Occipital lobe (tissue), 2 donors: ENCODE measurements around the gene RALGDS. TPM values are rescaled to one million over a fixed set of nuclear protein-coding genes. Genes with fewer than 3 reads are reported as not detected.
"Not testable (repeated sequence)": the region's sequence is repeated elsewhere in the genome, so short reads cannot be mapped to it uniquely, and the experiment has no call there.

Experiments used
- DNase-seq: peaks from one replicate; lab custom pipeline; 2025; lab: John Stamatoyannopoulos, UW
- total RNA-seq: library from RNA; depleted of rRNA; stranded (reverse); fragments of >200 nt; gene quantifications from one replicate; pipeline ENCODE4 v1.2.3, GENCODE V29; 2014

RALGDS gene
- total RNA-seq, result 95.8 TPM

DNA sequence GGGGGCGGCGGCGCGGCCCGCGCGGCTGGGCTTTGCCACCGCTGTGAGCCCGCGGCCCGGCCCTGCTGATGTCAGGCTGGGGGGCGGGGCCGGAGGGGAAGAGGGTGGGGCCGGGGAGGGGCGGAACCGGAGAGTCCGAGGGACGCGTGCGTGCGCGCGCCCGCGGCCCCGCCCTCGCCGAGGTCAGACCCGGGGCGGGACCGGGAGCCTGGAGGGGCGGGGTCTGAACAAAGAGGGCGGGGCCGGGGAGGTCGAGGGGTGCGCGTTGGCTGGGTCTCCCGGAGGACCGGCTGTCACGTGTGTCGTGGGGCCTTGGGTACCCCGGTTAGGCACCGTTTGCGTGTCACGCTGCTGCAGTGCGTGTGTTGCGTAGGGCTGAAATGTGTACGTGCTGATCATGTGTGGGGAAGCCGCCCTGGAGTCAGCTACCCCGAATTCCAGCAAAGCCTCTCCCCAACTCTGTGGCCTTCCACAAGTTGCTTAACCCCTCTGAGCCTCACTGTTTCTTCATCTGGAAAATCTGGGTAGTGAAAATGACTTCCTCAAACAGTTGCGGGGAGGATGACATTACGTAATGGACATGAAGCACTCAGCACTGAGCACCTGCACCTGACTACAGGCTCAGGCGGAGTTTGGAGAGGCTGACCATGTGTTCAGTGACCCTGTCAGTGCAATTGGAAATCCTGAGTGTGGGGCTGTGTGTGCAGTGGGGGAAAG, at the start of gene RALGDS:
Gene RALGDS, minus strand, starts transcription at position 43 of the 717 bp plus-strand sequence. CDS start 86 bp downstream, outside the sequence.
- peak; percentile 91 for DNase-seq

DNA sequence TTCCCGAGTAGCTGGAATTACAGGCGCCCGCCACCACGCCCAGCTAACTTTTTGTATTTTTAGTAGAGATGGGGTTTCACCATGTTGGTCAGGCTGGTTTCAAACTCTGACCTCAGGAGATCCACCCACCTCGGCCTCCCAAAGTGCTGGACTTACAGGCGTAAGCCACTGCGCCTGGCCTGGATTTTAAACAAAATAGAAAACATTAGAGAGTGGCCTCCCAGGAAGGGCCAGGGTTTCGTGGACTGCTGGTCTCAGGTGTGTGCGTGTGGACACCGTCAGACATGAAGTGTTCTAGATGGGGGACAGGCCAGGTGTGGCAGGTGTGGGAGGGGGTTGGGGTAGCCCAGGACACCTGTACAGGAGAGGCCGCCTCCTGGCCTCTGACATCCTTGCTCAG, 49.7 kb upstream of the RALGDS start:
- DNase-seq, result no peak

DNA sequence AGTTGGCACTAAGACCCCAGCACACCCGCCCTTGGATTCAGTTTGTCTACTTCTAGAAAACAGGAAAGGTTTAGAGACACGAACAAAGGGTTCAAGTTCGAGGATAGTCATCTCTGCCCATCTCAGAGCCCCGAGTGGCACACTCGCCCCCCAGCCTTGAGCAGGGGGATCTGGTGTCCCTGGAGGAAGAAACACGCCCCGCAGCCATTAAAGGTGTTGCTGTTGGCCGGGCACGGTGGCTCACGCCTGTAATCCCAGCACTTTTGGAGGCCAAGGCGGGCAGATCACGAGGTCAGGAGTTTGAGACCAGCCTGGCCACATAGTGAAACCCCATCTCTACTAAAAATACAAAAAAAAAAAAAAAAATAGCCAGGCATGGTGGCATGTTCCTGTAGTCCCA, 48.6 kb upstream of the RALGDS start:
- DNase-seq, result not testable (repeated sequence)

DNA sequence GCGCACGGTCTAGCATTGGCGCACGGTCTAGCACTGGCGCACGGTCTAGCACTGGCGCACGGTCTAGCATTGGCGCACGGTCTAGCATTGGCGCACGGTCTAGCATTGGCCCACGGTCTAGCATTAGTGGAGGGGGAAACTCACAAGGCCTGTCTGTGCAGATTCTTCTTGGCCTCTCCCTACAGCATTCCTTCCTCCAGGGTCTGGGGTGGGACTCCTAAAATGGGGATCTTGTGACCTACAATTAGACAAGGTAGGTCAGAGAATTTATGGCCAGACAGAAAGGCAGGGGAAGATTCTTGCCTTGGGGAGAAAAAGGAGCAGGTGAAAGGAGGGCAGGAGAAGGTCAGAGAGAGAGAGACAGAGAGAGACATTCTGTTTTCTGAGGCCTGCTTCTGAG, 48.1 kb upstream of the RALGDS start:
- DNase-seq, result no peak

DNA sequence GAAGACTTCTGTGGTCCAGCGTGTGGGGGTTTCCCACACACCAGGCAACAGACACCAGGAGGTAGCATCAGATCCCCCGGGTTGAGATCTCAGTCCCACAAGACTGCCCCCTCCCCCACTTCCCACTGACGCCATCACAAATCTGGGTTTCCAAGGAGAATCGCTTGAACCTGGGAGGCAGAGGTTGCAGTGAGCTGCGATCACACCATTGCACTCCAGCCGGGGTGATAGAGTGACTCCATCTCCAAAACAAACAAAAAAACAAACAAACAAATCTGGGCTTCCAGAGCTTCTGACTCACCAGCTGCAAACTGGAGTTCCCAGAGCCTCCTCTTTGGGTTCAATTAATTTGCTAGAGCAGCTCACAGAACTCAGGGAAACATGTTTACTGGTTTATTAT, 47.4 kb upstream of the RALGDS start:
- DNase-seq, result no peak

DNA sequence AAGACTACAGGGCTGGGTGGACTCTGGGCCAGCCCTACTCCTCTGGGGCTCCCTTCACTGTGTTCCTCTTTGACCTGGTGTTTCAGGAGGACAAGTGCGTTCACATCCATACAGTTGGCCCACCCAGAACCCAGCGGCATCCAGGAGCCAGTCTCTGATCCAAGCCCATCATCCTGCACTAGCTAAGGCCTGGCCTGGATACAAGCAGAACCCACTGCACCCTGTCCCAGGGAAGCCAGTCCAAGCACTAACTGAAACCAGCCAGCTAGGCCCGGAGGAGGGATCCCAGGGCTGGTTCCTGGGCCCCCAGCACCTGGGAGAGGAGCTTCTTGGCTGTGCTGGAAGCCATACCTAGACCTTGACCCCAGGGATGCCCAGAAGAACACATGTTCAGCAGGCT, 46.7 kb upstream of the RALGDS start:
- no peak for DNase-seq

DNA sequence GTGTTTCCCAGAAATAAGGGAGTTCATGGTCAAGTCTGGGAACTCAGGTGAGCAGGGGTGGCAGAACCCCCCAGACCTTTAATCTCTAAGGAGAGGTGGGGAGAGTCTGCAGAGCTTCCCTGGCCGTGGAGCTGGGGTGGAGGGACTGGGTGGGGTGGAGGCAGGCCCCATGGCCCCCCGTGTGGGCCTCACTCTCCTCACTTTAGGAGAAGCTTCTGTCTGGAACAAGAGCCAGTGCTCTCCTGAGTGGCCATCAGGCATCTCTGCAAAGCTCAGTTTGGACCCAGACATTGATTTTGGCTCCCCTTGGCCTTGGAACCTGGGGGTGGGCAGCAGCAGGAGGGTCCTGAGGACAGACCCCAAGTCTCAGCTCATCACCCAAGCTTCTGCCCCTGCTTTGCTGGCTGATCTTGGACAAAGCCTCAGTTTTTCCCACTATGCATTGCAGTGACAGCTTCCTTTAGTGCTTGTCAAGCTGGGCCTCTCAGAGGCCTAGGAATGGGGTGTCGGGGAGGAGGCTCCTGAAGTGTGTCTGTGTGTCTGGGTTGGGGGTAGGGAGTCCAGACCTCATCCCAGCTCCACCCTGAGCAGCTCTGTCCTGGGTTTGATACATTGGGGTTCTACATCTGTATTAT, 46.2 kb upstream of the RALGDS start:
- no peak for DNase-seq

DNA sequence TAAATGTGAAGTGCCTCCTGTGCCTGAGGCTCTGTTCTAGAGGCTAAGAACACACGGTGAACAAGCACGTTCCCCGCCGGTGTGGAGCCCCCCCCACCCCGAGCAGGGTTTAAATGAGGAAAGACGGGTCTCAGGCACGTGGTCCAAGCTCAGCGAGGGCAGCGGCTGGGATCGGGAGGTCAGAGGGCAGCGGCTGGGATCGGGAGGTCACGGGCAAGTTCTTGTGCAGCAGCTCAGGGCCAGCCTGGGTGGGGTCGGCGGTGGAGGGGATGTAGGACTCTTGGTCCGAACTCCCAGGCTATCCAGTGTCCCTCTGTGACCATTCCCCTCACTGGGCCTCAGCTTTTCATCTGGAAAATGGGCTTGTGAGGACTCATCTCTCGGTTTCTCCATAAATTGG, 45.4 kb upstream of the RALGDS start:
- DNase-seq, result no peak

DNA sequence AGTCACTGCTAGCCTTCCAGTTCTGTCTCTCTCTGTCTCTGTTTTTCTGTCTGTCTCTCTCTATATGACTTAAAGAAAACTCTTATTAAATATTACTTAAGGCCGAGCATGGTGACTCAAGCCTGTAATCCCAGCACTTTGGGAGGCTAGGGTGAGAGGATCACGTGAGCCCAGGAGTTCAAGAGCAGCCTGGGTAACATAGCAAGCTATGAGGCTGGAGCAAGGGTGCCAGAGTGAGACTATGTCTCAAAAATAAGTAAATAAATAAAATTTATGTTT, 44.4 kb upstream of the RALGDS start:
- DNase-seq, result no peak

DNA sequence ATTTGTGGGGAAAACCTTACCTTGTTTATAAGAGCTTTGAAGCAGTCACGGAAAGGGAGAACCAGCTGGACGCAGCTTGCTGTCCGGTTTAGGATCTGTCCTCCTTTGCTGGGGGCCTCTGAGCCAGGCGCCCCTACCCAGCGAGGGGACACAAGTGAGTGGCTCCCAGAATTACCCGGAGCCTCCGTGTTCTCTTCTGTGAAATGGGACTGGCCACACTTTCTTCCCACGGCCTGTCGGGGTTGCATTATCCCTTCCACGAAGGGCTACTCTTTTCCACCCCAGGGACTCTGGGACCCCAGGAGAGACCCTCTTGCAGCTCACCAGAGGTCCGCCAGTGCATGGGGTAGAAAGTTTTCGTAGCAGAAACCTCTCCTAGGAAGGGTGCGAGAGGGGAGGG, 43.2 kb upstream of the RALGDS start:
- no peak for DNase-seq

DNA sequence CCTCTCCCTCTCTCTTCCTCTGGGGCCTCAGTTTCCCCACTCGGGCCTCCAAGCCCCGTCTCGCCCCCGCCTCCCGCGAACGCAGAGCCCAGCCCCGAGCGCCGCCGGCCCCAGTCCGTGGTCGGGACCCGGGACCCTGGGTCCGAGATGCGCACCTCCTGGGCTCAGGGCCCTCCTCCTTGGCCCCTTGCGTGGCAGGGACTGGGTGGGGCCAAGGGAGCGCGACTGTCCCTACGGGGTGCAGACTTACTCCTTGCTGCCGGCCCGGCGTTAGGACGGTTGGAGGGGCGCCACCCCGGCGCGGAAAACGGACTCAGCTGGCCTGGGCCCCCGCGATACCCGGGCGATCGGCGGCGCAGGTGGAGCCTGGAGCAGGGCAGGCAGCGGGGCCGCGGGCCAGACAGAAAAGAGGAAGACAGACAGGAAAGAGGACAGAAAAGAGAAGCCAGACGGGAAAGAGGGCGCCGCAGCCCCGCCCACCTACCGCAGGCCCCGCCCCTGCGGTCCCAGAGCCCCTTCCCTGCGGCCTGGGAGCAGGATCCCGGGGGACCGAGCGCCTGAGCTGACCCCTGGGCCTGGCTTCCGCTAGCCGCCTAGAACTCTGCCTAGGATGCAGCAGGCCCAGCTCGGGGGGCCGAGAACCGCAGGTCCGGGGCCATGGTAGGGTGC, 42.6 kb upstream of the RALGDS start, which contains the start of gene GBGT1:
Gene GBGT1, minus strand, starts transcription at position 411 of the 669 bp plus-strand sequence. CDS start 1,502 bp downstream, outside the sequence.
- no peak for DNase-seq

DNA sequence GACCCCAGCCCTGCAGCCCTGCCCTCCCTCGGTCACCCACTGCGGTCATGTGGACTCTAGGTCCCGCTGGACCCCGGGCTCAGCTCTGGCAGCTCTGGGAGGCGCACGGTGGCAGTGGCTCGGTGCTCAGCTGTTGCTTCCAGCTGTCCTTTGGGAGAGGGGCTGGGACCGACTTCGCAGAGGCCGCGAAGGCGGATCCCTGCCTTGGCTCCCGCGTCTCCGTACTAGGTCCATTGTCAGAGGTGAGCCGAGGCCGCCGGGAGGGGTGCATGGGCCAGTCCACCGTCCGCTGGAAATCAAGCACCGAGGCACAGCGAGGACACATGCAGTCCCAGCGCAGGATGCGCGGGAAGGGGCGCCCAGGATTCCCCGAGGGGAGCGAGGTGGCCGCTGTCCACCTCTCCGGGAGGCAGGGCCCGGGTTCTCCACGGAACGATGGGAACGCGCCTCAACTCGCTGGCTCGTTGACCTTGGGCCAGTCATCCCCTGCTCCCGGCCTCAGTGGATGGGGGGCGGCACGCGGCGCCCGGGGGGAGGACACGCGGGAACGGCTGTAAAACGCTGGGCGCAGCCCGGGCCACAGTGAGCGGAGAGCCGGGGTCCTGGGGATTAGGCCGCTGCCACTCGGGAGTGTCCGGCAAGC, 41.9 kb upstream of the RALGDS start:
- DNase-seq, result no peak

DNA sequence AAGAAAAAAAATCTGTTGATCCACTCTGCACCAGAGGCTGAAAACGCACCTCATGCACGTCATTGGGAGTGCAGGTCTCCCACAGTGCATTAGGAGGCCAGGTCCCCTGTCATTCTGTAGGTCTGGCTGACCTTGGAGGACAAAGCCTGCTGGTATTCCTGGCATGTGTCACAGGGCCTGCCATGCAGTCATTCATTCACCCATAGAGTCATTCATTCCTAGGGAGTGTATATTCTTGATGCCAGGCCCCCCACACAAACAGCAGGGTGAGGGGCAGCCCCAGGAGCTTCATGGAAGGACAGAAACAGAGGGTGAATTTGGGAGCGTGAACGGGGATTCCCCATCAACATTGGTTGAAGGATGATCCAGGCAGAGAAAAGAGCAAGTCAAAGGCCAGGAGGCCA, 40.5 kb upstream of the RALGDS start:
- DNase-seq, result no peak

DNA sequence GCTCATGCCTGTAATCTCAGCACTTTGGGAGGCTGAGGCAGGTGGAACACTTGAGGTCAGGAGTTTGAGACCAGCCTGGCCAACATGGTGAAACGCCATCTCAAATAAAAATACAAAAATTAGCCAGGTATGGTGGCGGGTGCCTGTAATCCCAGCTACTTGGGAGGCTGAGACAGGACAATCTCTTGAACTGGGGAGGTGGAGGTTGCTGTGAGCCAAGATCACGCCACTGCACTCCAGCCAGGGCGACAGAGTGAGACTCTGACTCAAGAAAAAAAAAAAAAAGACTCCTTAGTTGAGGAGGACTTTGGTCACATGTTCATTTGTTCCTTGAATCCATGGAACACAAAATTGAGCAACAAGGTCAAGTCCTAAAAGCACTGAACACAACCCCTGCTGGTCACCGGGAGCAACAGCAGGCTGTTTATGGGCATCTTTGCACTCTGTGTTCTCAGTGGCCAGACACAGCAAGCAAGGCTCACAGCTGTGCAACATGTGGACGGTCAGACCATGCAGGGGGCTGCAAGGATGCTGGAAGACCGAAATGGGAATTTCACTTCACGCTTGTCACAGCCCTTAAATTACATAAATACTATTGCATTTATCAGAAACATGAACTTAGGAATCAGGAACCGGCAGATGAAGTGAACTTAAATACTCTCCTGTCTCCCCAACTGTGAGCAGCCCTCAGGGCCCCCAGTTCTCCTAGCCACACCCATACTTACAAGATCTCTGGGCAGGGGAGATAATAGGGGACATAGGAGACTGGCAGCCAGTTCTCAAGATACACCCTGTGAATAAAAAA, 39.9 kb upstream of the RALGDS start:
- no peak for DNase-seq

DNA sequence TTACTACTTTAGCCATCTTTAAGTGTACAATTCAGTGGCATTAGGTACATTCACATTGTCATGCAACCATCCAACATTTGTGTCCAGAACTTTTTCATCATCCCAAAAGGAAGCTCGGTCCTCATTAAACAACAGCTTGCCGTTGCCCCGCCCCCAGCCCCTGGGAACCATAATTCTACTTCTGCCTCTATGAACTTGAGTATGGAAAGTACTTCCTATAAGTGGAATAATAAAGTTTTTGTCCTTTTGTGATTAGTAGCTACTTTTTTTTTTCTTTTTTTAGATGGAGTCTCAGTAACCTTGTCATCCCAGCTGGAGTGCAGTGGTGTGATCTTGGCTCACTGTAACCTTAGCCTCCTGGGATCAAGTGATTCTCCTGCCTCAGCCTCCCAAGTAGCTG, 37.7 kb upstream of the RALGDS start:
- no peak for DNase-seq

DNA sequence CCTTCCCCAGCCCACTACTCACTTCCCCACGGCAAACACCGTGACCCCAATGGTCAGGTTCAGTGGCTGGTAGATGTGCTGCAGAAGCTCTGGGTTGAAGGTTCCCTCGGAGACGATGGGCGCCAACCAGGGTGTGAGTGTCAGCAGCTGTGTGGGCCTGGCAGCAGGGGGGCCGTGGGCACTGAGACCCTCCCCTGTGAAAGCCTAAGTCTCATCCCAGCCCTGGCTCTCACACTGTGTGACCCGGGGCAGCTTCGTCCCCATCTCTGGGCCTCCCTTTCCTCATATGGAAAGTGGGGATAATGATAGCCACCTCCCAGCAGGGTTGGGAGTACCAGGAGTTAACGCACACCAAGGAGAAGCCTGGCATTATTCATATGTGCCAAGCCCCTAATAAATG, 34.1 kb upstream of the RALGDS start:
- no peak for DNase-seq

DNA sequence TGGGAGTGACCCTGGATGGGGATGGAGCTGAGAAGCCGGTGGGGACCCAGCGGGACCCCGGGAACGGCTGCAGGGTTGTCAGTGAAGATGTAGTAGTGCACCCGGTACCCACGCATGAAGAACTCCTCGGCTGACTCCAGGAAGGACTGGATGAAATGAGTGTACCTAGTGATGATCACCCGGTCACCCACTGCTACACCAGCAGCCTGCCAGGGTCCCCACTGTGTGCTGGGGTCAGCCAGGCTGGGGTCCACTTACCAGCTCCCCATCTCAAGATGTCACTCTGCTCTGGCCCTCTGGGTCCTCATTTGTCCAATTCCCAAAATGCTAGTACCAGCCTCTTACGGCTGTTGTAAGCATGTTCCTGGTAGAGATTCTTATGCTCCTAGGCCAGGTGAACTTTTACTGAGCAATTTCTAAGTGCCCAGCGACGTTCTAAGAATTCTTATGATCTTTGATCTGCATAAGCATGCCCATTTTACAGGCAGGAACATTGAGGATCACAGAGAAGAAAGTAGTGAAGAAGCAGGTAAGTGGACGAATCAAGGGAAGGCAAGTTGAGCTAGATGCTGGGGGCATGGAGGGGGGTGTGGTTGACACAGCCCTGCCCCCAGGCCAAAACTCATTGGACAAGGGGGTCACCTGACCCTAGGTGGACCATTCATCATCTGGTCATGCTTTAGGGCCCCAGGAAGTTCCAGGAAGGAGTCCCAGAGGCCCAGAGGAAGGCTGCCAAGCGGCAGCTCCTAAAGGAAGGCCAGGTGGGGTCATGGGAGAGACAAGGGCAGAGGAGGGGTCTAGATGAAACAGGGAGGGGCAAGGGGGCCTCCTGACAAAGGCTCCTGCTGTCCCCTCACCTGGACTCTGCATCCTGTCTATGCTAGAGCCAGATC, 33.3 kb upstream of the RALGDS start:
- no peak for DNase-seq

DNA sequence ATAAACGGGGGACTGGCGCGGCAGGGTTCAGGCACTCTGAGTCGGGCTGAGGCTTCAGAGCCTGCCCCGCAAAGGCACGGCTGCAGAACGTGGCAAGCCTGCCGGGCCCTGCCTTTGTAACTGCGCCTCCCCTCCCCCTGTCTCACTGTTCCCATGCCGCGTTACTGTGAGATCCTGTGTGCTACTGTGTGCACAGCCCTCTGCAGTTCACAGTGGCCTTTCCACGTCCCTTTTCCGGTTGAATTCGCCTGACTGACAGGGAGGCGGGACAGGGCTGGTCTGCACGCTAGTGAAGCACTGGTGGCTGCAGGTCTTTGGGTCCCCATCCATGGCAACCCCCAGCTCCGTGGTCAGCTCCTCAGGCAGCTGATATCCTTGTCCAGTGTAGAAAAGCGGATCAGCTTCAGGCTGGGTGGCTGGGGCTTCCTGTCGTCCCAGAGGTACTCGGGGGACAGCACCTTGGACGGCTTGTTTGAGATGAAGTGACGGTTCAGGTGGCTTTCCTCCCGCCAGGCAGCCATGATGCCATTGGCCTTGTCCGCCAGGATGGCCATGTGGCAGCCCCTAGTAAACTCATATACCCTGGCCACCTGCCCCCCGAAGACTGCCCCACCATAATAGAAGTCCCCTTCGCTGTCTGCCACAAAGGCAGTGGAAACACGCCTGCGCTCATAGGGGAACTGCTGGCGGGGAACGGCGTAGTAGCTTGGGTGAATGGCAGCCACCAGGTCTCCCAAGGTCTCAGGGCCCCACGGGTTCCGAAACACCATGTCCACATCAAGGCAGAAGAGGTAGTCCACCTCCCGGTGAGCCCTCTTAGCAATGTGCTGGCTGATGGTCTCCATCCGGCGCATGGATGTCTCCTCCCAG, 32.4 kb upstream of the RALGDS start:
- DNase-seq, result no peak
